Gastrocnemius medialis (tissue), 4 donors: ENCODE data around the gene SIRT7. TPM values are rescaled to one million over a fixed set of nuclear protein-coding genes. Genes with fewer than 3 reads are reported as not detected.

Experiments
- ATAC-seq, 2 donors: fragments of 150-250 bp; one replicate each; pipeline ENCODE4 v1.9.1; 2016
- DNase-seq, 2 donors: peaks; one replicate each; pipeline ENCODE4 v3.0.0-alpha.2; 2019
- H3K27ac ChIP-seq, 4 donors: fragments of 200-600 bp; sonication (generic); 1 replicate in 1 of 4; 2 replicates in 3 of 4; pipeline ENCODE4 v1.5.1; 2016 to 2018; ENCODE audit warnings: mild to moderate bottlenecking in 2 of 4, moderate library complexity in 1 of 4
- H3K27me3 ChIP-seq, 3 donors: fragments of 200-600 bp; sonication (generic) in 2 of 3; 1 replicate in 1 of 3; 2 replicates in 2 of 3; pipeline versions ENCODE4 v1.5.1 to v1.6.0; 2016 to 2019; ENCODE audit warnings: mild to moderate bottlenecking in 1 of 3, moderate library complexity in 1 of 3
- H3K36me3 ChIP-seq, 2 donors: fragments of 200-600 bp; sonication (generic) in 1 of 2; one replicate each; pipeline ENCODE4 v1.5.1; 2017 to 2018
- H3K4me1 ChIP-seq, 2 donors: fragments of 200-600 bp; sonication (generic) in 1 of 2; one replicate each; pipeline ENCODE4 v1.5.1; 2016 to 2017; ENCODE audit warnings: mild to moderate bottlenecking in 2 of 2
- H3K4me3 ChIP-seq, 4 donors: fragments of 200-600 bp; sonication (generic) in 3 of 4; 1 replicate in 1 of 4; 2 replicates in 3 of 4; pipeline ENCODE4 v1.5.1; 2016 to 2019; ENCODE audit warnings: mild to moderate bottlenecking in 2 of 4
- H3K9me3 ChIP-seq, 3 donors: fragments of 200-600 bp; sonication (generic) in 2 of 3; 1 replicate in 1 of 3; 2 replicates in 2 of 3; pipeline ENCODE4 v1.5.1; 2016 to 2019
- CTCF ChIP-seq, 5 experiments: fragments of 450-650 bp in 3 of 5; fragments of 200-600 bp in 2 of 5; sonication (generic) in 2 of 5; IDR thresholded peaks in 4 of 5; conservative IDR thresholded peaks in 1 of 5; 1 replicate in 4 of 5; 2 replicates in 1 of 5; pipeline ENCODE4 v1.5.1; 2016 to 2019; ENCODE audit warnings: antibody characterized with exemption in 5 of 5, mild to moderate bottlenecking in 3 of 5, moderate library complexity in 3 of 5
- POLR2A ChIP-seq, 2 donors: fragments of 450-650 bp; IDR thresholded peaks; one replicate each; pipeline ENCODE4 v1.6.1; 2017; ENCODE audit warnings: antibody characterized with exemption in 2 of 2, mild to moderate bottlenecking in 2 of 2, moderate library complexity in 2 of 2
- in situ Hi-C, 4 donors: fragments of 200-750 bp; cut with MboI; loops; one replicate each; pipeline versions ENCODE4 v1.15.0 to v1.8.0; 2017; ENCODE audit warnings: low sequenced_read_pairs in 4 of 4
- intact Hi-C: fragments of 100-400 bp; cut with DNase I; formaldehyde crosslinking; loops from one replicate; pipeline ENCODE4 v1.15.1; 2023; ENCODE audit warnings: low total_unique reads
- total RNA-seq, 4 donors: library from RNA; depleted of rRNA; stranded (reverse); fragments of >200 nt; gene quantifications; one replicate each; pipeline versions ENCODE4 v1.1.0 to v1.2.3, GENCODE V29; 2016

SIRT7 gene
- total RNA-seq, 4 donors from 2014 or later, result 7.2 to 11.4 (median 8.3) TPM

DNA sequence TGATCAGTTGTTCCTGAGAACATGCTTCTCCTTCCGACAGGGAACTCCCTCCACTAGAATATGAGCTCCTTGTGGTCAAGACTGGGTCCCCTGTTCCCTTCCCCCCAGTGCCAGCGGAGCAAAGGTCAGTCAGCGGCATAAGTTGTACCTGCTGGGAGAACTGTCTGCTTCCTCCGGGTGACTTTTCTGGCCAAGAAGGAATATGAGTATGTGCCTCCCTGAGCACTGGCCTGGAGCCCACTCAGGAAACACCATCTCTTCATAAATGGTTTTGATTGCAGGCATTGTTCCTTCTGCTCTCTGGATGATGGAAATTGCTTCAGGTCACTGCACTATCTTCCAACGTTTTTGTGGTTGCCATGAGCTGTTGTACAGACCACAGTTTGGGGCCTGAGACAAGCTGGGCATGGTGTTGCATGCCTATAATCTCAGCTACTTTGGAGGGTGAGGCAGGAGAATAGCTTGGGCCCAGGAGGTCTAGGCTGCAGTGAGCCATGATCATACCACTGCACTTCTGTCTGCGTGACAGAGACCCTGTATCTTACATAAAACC lies 54.8 kb downstream of the SIRT7 start:
- Histone ChIP-seq H3K4me3 (no peak overlapping the region), H3K27ac (peak overlapping the region; percentile 99 to 100 (median 99)), H3K9me3 (no peaks in the 10 kb centered on the region), H3K27me3 (no peaks in the 10 kb centered on the region), H3K36me3 (peaks cover 0 to 10% of the 10 kb centered on the region in 2 donors), H3K4me1 (peaks cover 54 to 64% of the 10 kb centered on the region in 2 donors)
- in situ Hi-C loops (no loop called here), intact Hi-C loops (no loop called here)
- ATAC-seq (no peak), DNase-seq (peak in 1 of 2 donors; percentile 61)
- TF ChIP-seq POLR2A (IDR thresholded peaks at IDR 0.05), result no peak
- TF ChIP-seq CTCF (IDR thresholded peaks at IDR 0.05 in 4 of 5, conservative IDR thresholded peaks at IDR 0.05 in 1 of 5), result no peak

Other genes starting within 250 kb of the SIRT7 start
- 10 to 100 TPM; 12.9 to 23.6 (median 20.0) TPM for gene ARL16, start 234.4 kb downstream of the SIRT7 start, total RNA-seq
- 100 to 1,000 TPM in 3 of 4 donors, 10 to 100 TPM in 1; 62.1 to 150 (median 113) TPM for gene HGS, start 234.2 kb downstream of the SIRT7 start, total RNA-seq
- gene MRPL12, start 214.8 kb downstream of the SIRT7 start, total RNA-seq, result 100 to 1,000 TPM in 2 of 4 donors, 10 to 100 TPM in 2; 79.1 to 117 (median 94.1) TPM
- 1 to 10 TPM; 3.4 to 9.3 (median 6.7) TPM for gene SLC25A10, start 205.9 kb downstream of the SIRT7 start, total RNA-seq
- under 1 TPM in 1 of 4 donors, not detected in 3; 0.29 TPM for gene GCGR, start 114.0 kb downstream of the SIRT7 start, total RNA-seq
- 10 to 100 TPM in 3 of 4 donors, 1 to 10 TPM in 1; 8.3 to 36.2 (median 25.2) TPM for gene MCRIP1, start 84.9 kb downstream of the SIRT7 start, total RNA-seq
- 100 to 1,000 TPM; 245 to 708 (median 400) TPM for gene PPP1R27, start 83.1 kb downstream of the SIRT7 start, total RNA-seq
- gene P4HB, start 57.6 kb downstream of the SIRT7 start, total RNA-seq, result 100 to 1,000 TPM; 497 to 717 (median 621) TPM
- 100 to 1,000 TPM in 1 of 4 donors, 10 to 100 TPM in 3; 52.1 to 122 (median 64.4) TPM for gene ARHGDIA, start 46.8 kb downstream of the SIRT7 start, total RNA-seq
- 10 to 100 TPM; 40.9 to 65.3 (median 50.7) TPM for gene ALYREF, start 26.6 kb downstream of the SIRT7 start, total RNA-seq
- gene ANAPC11, start 26.5 kb downstream of the SIRT7 start, total RNA-seq, result 100 to 1,000 TPM; 173 to 258 (median 197) TPM
- 1 to 10 TPM in 2 of 4 donors, under 1 TPM in 1, not detected in 1; 0.46 to 1.4 (median 1.1) TPM for gene NPB, start 15.9 kb downstream of the SIRT7 start, total RNA-seq
- 10 to 100 TPM; 22.6 to 44.8 (median 37.1) TPM for gene PCYT2, start 6.8 kb downstream of the SIRT7 start, total RNA-seq
- 10 to 100 TPM; 37.1 to 65.5 (median 51.9) TPM for gene MAFG, start 9.6 kb upstream of the SIRT7 start, total RNA-seq
- 10 to 100 TPM in 3 of 4 donors, 1 to 10 TPM in 1; 5.6 to 16.8 (median 11.6) TPM for gene PYCR1, start 19.1 kb upstream of the SIRT7 start, total RNA-seq
- 10 to 100 TPM in 2 of 4 donors, 1 to 10 TPM in 2; 2.9 to 24.9 (median 13.3) TPM for gene MYADML2, start 29.1 kb upstream of the SIRT7 start, total RNA-seq
- 1 to 10 TPM in 3 of 4 donors, not detected in 1; 1.7 to 1.8 (median 1.7) TPM for gene NOTUM, start 43.0 kb upstream of the SIRT7 start, total RNA-seq
- gene ASPSCR1, start 59.5 kb upstream of the SIRT7 start, total RNA-seq, result 10 to 100 TPM; 24.0 to 44.7 (median 32.0) TPM
- 10 to 100 TPM; 41.2 to 62.7 (median 57.0) TPM for gene CENPX, start 104.7 kb upstream of the SIRT7 start, total RNA-seq
- gene LRRC45, start 105.1 kb upstream of the SIRT7 start, total RNA-seq, result 1 to 10 TPM; 1.1 to 5.0 (median 3.8) TPM
- 1 to 10 TPM in 1 of 4 donors, under 1 TPM in 1, not detected in 2; 0.42 to 2.0 TPM for gene RAC3, start 113.5 kb upstream of the SIRT7 start, total RNA-seq
- 100 to 1,000 TPM; 130 to 296 (median 223) TPM for gene DCXR, start 119.5 kb upstream of the SIRT7 start, total RNA-seq
- gene RFNG, start 133.6 kb upstream of the SIRT7 start, total RNA-seq, result 10 to 100 TPM; 29.6 to 64.9 (median 49.1) TPM
- 100 to 1,000 TPM; 119 to 174 (median 137) TPM for gene GPS1, start 133.7 kb upstream of the SIRT7 start, total RNA-seq
- gene DUS1L, start 147.6 kb upstream of the SIRT7 start, total RNA-seq, result 100 to 1,000 TPM in 2 of 4 donors, 10 to 100 TPM in 2; 54.6 to 119 (median 83.2) TPM
- gene FASN, start 180.1 kb upstream of the SIRT7 start, total RNA-seq, result 10 to 100 TPM; 16.3 to 34.5 (median 26.3) TPM